ENCODE data around the gene WIZ.

The WIZ gene

DNA sequence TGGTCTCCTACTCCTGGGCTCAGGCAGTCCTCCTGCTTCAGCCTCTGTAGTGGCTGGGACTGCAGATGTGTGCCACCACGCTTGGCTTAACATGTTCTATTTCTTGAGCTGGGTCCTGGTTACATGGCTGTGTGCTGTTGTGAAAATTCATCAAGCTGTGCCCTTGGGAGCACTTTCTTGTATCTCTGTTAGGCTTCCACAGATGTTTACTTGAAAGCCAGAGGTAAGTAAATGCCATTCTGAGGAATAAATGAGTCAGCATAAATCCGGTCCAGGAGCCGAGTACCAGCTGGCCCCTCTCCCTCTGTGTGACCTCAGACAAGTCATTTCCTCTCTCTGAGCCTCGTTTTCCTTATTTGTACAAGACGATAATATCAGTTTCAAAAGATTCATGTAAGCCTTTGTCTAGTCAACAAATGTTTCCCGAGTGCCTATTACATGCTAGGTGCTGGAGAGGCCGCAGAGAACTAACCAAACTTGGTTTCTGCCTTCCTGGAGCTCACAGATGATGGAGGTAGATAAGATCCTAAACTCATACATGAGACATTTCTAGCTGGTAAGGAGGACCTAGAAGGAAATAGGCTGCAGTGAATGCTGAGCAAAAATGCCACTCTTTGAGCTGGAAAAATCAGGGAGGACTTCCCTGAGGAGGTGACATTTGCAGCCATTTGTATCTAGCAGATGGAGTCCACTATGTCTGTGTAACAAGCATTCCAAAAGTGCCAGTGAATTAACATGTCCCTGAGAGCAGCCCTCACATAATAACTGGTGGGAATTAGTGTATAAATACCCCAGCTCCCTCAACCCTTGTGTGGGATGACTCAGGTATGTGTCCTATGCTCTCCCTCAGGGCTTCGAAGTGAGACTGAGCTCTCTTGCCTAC, 17.3 kb upstream of the WIZ start:
- DNase-seq (ENCODE audit: extremely low spot score, insufficient read length, low read depth) = no peak
- peak; percentile 99 for FAIRE-seq

DNA sequence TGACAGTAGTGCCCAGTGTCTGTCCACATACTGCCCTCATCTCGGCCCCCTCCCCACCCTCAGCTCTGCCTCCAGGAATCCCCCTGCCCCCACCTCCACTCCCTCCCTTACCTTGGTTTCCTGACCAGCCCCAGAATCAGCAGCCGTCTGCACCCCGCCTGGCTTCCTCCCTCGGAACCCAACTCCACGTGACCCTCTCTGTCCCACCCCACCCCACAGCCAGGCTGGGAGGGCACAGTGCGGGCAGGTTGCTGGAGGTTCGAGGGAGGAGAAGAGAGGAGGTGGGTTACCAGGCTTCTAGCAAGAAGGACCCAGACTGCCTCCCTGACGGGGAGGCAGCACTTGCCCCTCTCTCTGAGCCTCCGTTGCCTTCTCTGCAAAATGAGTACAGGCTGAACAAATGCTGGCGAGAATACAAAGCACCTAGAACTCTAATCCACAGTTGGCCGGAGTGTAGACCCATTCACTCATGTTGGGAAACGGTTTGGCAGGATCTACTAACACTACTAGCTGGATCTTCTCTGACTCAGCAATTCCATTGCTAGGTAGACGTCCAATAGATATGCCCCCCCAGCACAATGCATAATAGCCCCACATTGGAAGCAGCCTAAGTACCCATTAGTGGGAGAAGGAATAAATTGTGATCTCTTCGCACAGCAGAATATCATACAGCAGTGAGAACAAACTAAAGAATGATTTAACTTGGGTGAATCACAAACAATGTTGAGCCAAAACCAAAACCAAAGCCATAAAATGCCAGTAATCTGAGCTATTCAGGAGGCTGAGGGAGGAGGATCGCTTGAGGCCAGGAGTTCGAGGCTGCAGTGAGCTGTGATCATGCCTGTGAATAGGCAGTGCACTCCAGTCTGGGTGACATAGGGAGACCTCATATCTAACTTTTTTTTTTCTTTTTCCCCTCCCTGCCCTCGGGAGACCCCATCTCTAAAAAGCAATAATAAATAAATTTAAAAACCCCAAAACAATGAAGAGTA, 14.9 kb upstream of the WIZ start, which contains the start of gene RASAL3:
Gene RASAL3 (minus strand): TSS at position 151 of the 992 bp plus-strand sequence. CDS start 186 bp downstream, outside the sequence.
- no peak for DNase-seq (ENCODE audit: extremely low spot score, insufficient read length, low read depth)
- FAIRE-seq = peak; percentile 90

DNA sequence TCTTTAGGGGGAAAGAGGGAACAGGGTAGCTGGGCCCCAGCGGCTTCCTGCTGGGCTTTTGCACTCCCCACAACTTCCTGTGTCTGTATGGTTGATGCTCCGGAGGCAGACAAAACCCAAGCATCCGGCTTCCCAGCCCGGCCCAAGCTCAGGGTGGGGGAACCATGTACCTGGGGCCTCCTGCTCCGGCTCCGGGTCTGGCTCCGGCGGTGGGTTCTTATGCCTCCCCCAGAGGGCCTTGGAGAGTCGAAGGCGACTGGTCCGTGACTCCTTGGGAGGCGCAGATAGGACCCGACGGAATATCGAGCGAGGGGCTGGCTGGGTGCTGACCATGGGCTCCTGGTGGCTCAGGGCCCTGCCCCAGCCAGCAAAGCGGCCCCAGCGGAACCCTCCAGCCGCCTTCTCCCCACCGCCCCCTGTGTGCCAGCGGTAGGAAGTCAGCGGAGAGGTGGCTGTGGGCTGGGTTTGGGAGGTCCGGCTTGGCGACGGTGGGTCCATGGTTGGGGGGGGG, 14.2 kb upstream of the WIZ start:
- FAIRE-seq = peak; percentile 90

DNA sequence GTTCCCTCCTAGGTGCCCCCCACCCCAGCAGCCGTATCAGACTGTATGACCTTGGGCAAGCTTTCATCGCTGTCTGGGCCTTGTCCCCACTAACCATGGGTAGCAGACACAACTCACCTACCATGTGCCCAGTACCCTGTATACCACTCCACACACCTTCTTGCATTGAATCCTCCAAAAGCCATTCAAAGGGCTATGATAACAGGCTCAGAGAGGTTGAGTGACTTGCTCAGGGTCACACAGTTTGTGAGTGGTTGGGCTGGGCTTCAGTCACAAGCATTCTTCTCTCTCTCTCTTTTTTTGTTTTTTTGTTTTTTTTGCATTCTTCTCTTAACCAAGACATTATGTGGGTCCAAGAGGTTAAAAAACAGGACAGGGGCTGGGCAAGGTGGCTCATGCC, 11.9 kb upstream of the WIZ start:
- FAIRE-seq = no peak
- no peak for DNase-seq (ENCODE audit: extremely low spot score, insufficient read length, low read depth)

More for the DNA sequence above, 14.2 kb upstream of the WIZ start:
- DNase-seq (ENCODE audit: extremely low spot score, insufficient read length, low read depth) = peak; percentile 56

DNA sequence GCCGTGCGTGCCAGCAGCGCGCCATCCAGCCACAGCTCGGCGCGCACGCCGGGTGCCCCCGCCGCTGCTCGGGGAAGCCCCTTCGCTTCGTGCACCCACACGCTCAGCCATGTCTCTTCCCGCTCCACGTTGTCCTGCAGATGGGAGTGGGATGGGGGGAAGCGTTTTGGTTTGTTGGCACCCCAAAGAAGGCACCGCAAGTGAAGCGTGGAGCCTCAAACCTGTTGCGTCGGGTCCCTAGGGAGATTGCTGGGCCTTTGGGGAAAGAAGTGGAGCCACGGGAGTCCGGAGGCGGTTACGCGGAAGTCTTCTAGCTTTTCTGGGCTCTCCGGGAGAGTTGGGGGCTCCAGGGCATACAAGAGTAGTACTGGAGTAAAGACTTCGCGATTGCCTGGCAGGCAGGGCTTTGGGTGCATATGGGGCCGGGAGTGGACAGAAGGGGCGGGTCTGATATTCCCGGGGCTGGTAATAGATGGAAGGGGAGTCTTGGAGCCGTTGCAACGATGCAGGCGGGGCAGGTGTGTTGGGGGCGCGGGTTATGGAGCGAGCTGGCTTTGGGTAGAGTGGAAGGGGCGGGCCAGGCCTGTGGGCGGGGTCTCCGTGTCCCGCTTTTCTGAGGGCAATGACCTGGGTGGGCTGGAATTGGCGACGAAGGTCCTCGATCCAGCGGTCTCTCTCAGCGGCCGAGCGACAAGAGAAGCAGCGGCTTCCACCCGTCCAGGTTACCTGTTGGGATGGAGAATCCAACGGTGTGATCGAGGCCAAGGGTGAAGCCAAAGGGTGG, 8.1 kb upstream of the WIZ start:
- FAIRE-seq (no peak), DNase-seq (ENCODE audit: extremely low spot score, insufficient read length, low read depth) (no peak)

DNA sequence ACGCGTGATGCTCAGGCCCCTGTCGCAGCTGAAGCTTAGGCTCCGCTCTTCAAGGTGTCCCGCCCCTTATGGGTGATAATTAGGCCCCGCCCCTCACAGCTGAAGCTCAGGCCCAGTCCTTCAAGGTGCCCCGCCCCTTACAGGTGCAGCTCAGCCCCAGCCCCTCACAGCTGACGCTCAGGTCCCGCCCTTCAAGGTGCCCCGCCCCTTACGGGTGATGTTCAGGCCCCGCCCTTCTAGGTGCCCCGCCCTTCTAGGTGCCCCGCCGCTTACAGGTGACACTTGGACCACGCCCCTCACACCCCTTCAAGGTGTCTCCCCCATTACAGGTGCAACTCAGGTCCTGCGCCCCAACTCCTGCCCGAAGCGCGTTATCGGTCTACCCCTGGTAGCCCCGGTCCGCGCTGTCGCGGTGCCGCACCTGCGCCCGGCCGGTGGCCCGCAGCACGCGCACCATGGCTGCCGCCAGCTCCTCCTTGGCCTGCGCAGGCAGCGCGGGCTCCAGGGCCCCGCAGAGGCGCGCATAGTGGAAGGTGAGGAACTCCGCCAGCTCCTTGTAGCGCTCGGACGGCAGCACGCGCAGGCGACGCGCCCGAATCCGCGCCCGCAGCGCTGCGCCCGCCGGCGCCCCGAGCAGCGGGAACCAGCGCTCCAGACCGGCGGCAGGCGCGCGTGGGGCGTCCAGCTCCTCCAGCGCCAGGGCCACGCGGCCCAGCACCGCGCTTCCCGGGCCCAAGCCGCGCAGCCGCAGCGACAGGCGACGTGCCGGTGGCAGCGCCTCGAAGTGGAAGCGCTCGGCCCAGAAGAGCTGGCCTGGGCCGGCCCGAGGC, 7.3 kb upstream of the WIZ start:
- FAIRE-seq (no peak), DNase-seq (ENCODE audit: extremely low spot score, insufficient read length, low read depth) (no peak)

DNA sequence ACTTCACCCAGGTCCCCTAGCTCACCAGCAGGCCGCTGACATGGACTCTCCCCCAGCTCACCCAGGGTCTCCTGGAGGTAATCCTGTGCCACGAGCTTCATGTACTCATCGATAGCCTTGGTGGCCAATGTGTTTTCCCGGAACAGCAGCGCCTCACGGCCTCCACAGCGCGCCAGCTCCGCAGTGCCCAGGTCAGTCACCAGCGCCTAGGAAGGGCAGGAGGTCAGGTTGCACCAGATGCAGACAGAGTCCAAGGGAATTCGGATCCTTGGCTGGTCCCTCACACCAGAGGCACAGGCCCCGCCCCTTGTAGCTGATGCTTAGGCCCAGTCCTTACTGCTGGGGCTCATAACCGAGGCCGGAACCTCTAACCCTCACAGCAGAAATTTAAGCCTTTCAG, 6.7 kb upstream of the WIZ start:
- DNase-seq (ENCODE audit: extremely low spot score, insufficient read length, low read depth) = no peak
- FAIRE-seq = no peak

DNA sequence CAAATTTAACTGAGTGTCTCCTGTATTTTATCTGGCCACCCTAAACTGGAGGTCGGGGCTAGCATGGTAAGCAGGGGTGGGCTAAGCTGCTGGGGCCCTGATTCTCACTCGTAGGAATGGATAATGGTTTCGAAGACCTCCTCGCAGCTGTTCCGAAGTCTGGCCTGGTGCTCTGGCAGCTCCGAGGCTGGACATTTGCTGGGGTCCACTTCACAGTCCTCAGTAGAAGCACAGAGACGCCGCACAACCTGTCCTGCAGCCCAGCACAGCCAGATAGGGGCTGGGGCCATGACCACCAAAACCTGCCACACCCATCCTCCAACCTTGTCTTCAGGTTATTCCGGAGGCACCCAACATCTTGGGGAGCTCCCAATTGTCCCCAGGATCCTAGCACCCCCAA, 6.2 kb upstream of the WIZ start:
- FAIRE-seq (no peak), DNase-seq (ENCODE audit: extremely low spot score, insufficient read length, low read depth) (no peak)

DNA sequence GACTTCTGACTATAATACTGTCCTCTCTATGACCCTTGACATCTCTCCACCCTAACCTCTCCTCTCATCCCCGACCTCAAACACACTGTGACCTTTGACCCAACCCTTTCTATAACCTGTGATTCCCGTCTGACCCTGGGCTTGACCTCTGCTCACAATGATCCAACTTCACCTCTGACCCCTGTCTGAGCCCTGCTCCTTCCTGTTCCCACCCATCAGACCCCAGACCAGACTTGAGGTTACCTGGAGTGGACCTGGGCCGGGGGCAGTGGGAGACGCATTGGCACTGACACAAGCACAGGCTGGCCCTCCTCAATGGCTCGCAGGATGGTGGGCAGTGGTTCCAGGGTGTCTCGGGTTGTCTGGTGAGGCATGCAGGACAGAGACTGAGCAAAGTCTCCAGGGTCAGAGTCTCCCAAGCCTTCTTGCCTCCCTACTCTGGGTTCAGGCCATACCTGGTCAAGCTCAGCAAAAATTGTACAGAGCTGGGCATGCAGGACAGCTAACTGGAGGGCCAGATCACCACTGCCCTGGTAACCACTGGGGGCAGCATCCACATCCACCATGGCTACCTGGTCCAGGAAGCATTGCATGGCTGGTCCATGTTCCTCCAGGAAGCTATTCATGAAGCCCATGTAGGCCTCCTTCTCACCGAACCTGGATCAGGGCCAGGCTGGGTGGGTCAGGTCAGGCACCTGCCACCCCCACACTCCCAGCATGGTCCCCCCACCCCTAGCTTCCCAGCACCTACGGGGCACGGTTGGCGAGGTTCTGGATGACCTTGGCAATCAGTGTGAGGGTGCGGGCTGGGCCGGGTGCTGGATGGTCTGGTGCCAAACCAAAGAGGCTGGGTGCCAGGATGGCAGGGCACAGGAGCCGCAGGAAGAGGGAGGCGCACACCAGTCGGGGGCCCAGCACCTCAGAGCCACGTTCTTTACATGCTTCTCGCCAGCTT, 4.4 kb upstream of the WIZ start:
- DNase-seq (ENCODE audit: extremely low spot score, insufficient read length, low read depth) (no peak), FAIRE-seq (no peak)

DNA sequence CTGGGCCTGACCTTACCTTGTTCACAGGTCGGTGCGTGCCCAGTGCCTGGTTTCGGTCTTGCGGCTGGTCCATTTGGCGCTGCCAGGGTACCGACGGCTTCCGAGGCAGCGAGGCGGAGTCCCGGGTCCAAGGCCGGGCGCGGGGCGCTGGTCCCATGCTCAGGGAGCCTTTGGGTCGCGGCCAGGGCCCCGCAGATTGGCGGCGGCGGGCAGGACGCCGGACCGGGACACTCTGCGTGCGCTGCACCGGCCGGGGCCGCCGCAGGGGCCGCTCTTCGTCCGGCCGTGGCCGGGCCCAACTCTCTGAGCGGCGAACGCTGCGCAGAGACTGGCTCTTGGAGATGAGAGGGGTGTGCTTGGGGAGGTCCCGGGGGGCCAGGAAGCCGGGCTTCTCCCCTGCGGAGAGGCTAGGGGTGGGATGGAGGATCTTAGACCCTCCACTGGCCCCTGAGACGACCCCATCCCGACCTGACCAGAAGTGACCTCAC, 3.4 kb upstream of the WIZ start:
- DNase-seq (ENCODE audit: extremely low spot score, insufficient read length, low read depth) = no peak
- no peak for FAIRE-seq

DNA sequence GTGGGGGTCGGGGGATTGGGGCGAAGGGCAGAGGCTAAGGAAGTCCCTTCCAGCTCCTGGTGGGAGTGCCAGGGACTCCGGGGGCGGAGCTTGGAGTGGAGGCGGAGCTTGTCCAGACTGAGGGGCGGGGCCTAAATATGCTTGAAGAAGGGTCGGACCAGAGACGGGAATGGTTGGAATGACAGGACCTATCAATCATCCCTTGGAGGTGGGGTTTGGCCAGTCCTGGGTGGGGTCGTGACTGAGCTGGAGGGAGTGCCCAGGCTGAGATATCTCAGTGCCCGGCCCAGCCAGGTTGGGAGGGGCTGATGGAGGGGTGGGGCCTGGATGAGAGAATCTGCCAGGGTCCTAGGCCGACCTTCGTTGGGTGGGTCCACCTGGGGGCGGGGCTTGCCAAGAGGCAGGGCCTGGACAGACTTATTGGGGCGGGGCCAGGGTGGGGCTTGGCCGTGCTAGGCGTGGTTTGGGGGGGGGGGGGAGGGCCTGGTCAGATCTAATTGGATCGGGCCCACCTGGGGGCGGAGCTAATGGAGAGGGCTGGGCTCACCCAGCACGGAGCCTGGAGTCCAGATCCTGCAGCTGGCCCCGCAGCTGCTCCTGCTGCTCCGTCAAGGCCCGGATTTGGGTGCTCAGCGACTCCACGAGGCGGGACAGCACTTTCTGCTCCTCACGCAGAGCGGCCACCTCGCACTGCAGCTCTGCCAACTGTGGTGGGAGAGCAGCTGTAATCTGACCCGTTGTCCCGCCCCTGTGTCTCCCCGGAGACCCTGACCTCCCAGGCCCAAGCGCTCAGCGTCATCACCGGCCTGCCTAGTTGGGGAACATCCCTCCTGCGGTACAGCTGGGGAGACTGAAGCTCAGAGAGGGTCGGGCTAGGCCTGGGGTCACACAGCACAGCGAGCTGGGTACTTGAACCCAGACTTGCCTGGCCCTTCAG, 2.6 kb upstream of the WIZ start:
- FAIRE-seq (no peak), DNase-seq (ENCODE audit: extremely low spot score, insufficient read length, low read depth) (no peak)

DNA sequence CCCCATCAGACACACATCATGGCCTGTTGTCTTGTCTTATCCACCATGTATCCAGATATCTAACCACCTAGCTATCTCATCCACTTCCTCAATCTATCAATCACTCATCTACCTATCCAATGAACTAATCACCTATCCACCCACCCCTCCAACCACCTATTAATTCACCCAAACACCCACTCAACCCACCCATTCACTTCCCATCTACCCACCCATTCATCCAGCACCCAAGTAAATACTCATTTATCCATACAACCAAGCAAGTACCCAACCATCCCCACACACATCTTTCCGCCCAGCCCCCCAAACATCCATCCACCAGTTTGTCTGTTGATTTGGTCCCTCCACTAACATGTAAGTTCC, 753 bp upstream of the WIZ start:
- no peak for DNase-seq (ENCODE audit: extremely low spot score, insufficient read length, low read depth)
- FAIRE-seq = no peak

DNA sequence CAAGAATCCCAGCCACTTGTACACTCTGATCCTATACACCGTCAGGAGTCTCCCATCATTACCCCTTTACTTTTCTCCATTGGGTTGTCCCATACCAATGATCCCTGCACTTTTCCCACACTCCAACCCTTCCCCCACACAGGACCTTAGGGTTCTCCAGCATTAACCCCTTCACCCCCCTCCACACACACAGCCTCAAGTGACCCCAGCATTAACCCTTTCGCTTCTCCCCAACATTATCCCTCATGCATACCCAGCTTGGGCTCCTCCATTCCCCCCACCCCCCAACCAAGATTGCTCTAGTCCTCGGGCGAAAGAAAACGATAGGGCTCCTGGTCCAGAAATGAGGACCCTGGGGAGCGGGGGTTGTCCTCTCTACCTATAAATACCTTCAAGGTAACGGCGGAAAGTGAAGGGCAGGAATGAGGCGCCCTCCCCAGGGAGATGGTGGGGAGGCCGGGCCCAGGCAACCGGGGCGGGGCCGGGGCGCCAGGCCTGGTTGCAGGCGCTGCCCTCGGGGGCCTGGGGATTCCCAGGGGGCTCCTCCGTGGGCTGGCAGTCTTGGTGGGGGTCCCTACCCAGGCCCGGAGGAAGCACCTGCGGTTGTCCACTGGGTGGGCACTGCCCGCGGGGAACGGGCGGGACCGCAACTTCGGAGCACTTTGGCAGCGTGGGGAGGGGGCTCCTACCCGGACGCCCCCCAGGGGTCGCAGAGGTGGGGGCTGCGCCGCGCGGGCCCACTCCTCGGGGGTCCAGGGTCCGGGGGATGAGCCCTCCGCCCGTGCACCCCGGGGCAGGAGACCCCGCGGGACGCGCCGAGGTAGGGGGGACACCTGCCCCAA, 757 bp downstream of the WIZ start:
- DNase-seq (ENCODE audit: extremely low spot score, insufficient read length, low read depth) (no peak), FAIRE-seq (no peak)

DNA sequence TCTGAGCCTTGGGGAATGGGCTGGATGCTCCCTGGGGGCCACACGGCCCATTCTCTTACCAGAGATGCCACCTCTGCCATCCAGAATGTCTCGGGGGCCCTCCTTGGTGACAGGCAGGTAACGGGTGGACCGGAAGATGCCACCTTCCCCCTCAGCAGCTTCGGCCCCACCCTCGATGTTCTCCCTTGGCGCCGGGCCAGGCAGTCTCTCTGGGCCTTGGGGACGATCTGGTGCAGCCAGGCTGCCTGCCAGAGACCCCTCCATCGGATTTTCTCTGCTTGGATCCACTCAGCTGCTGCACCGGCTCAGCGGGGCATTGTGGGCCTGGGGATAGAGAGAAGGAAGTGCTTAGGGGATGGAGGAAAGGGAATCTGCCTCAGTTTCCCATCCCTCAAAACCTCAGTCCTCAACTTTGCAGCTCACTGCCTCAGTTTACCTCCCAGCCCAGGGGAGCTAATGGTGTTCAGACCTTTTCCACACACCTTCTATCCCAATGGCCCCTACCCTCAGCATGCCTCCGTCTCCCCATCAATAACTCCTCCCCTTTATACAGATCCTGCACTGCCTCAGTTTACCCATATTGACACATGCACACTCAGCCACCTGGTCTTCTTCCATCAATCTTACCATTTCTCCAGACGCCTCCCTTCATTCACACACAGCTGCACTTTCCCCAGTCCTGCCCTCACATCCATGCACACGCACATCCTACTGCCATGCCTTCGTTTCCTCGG, 1.5 kb downstream of the WIZ start:
- FAIRE-seq (no peak), DNase-seq (ENCODE audit: extremely low spot score, insufficient read length, low read depth) (no peak)

DNA sequence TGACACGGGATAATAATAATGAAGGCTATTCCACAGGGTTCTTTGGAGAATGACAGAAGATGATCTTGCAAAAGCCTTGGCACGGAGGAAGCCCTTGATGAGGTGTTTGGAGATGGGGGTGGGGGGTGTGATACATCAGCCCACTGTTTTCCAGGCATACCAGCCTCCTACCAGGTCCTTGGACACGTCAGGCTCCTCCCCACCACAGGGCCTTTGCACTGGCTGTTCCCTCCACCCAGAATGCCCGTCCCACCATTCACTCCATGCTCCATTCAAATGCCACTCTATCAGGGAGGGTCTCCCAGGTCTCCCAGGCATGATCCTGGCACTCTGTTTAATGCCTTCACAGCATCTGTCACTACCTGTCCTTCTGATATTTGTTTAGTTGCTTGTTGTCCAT, 2.7 kb downstream of the WIZ start:
- FAIRE-seq (no peak), DNase-seq (ENCODE audit: extremely low spot score, insufficient read length, low read depth) (no peak)
